HEK293 (cell line): ENCODE data around the gene ARL15.

Experiments used
- MYNN ChIP-seq: fragments of 450-650 bp; formaldehyde crosslinking; IDR thresholded peaks from 2 replicates; pipeline ENCODE4 v1.5.1; 2016; ENCODE audit warnings: missing biosample characterization, missing genetic modification characterization, borderline replicate concordance
- SP3 ChIP-seq: fragments of 450-650 bp; formaldehyde crosslinking; IDR thresholded peaks from 2 replicates; pipeline ENCODE4 v1.5.1; 2016; ENCODE audit warnings: missing biosample characterization, missing genetic modification characterization
- ZBTB17 ChIP-seq: fragments of 450-650 bp; formaldehyde crosslinking; IDR thresholded peaks from 2 replicates; pipeline ENCODE4 v1.5.1; 2016; ENCODE audit warnings: missing biosample characterization, missing genetic modification characterization
- ZNF202 ChIP-seq: fragments of 450-650 bp; formaldehyde crosslinking; IDR thresholded peaks from 2 replicates; pipeline ENCODE4 v1.5.1; 2016; ENCODE audit warnings: missing biosample characterization, missing genetic modification characterization, borderline replicate concordance
- ZNF211 ChIP-seq: fragments of 450-650 bp; formaldehyde crosslinking; IDR thresholded peaks from 2 replicates; pipeline ENCODE4 v1.5.1; 2016; ENCODE audit warnings: low read depth, missing biosample characterization, missing genetic modification characterization
- ZNF341 ChIP-seq: fragments of 450-650 bp; formaldehyde crosslinking; IDR thresholded peaks from 2 replicates; pipeline ENCODE4; 2016; ENCODE audit warnings: low read depth, missing biosample characterization, missing genetic modification characterization
- ZNF416 ChIP-seq: fragments of 450-650 bp; formaldehyde crosslinking; IDR thresholded peaks from 2 replicates; pipeline ENCODE4 v1.5.1; 2016; ENCODE audit warnings: missing biosample characterization, missing genetic modification characterization
- ZNF501 ChIP-seq: fragments of 450-650 bp; formaldehyde crosslinking; IDR thresholded peaks from 2 replicates; pipeline ENCODE4 v1.5.1; 2016; ENCODE audit warnings: missing biosample characterization, missing genetic modification characterization
- ZNF530 ChIP-seq: fragments of 450-650 bp; formaldehyde crosslinking; IDR thresholded peaks from 2 replicates; pipeline ENCODE4 v1.5.1; 2016; ENCODE audit warnings: low read depth, missing biosample characterization, missing genetic modification characterization
- ZNF701 ChIP-seq: fragments of 450-650 bp; formaldehyde crosslinking; IDR thresholded peaks from 2 replicates; pipeline ENCODE4 v1.5.1; 2016; ENCODE audit warnings: missing biosample characterization, missing genetic modification characterization
- TF ChIP-seq, protein P1 (sequence below): fragments of 450-650 bp; formaldehyde crosslinking; IDR thresholded peaks from 2 replicates; pipeline ENCODE4 v1.5.1; 2016; ENCODE audit warnings: missing biosample characterization, missing genetic modification characterization
- TF ChIP-seq, protein P2 (sequence below): fragments of 450-650 bp; formaldehyde crosslinking; IDR thresholded peaks from 2 replicates; pipeline ENCODE4 v1.5.1; 2016; ENCODE audit warnings: missing biosample characterization, missing genetic modification characterization
- TF ChIP-seq, protein P3 (sequence below): fragments of 450-650 bp; formaldehyde crosslinking; IDR thresholded peaks from 2 replicates; pipeline ENCODE4 v1.5.1; 2016; ENCODE audit warnings: missing biosample characterization, missing genetic modification characterization

DNA sequence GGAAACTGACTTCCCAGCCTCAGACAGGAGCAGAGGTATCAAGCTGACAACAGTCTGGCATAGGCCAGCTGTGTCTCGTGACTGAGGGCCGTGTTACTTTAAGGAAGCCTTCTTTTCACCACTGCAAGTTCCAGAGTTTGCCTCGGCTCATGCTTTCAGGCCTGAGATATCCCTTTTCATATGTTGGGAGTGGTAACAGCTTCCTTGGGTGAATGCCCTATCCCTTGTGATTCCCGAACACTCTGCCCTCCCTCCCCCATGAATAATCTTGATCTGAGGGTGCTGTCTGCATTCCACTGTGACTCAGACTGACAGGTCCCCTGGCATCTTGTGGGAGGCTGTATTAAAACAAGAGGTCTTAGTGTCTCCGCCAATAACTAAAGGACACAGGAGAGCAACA lies 49.7 kb upstream of the ARL15 start:
- no peak for TF ChIP-seq ZNF416 (tag by site-specific recombination)
- no peak for TF ChIP-seq ZNF211 (tag by site-specific recombination)
- no peak for TF ChIP-seq ZNF341 (tag by site-specific recombination)
- no peak for TF ChIP-seq ZNF202
- TF ChIP-seq, protein P1, sequence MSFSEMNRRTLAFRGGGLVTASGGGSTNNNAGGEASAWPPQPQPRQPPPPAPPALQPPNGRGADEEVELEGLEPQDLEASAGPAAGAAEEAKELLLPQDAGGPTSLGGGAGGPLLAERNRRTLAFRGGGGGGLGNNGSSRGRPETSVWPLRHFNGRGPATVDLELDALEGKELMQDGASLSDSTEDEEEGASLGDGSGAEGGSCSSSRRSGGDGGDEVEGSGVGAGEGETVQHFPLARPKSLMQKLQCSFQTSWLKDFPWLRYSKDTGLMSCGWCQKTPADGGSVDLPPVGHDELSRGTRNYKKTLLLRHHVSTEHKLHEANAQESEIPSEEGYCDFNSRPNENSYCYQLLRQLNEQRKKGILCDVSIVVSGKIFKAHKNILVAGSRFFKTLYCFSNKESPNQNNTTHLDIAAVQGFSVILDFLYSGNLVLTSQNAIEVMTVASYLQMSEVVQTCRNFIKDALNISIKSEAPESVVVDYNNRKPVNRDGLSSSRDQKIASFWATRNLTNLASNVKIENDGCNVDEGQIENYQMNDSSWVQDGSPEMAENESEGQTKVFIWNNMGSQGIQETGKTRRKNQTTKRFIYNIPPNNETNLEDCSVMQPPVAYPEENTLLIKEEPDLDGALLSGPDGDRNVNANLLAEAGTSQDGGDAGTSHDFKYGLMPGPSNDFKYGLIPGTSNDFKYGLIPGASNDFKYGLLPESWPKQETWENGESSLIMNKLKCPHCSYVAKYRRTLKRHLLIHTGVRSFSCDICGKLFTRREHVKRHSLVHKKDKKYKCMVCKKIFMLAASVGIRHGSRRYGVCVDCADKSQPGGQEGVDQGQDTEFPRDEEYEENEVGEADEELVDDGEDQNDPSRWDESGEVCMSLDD (tag by site-specific recombination): no peak
- TF ChIP-seq ZNF530 (tag by site-specific recombination): no peak
- TF ChIP-seq ZBTB17: no peak
- TF ChIP-seq, protein P2, sequence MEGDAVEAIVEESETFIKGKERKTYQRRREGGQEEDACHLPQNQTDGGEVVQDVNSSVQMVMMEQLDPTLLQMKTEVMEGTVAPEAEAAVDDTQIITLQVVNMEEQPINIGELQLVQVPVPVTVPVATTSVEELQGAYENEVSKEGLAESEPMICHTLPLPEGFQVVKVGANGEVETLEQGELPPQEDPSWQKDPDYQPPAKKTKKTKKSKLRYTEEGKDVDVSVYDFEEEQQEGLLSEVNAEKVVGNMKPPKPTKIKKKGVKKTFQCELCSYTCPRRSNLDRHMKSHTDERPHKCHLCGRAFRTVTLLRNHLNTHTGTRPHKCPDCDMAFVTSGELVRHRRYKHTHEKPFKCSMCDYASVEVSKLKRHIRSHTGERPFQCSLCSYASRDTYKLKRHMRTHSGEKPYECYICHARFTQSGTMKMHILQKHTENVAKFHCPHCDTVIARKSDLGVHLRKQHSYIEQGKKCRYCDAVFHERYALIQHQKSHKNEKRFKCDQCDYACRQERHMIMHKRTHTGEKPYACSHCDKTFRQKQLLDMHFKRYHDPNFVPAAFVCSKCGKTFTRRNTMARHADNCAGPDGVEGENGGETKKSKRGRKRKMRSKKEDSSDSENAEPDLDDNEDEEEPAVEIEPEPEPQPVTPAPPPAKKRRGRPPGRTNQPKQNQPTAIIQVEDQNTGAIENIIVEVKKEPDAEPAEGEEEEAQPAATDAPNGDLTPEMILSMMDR (tag by site-specific recombination): no peak
- TF ChIP-seq SP3 (tag by site-specific recombination): no peak
- TF ChIP-seq, protein P3, sequence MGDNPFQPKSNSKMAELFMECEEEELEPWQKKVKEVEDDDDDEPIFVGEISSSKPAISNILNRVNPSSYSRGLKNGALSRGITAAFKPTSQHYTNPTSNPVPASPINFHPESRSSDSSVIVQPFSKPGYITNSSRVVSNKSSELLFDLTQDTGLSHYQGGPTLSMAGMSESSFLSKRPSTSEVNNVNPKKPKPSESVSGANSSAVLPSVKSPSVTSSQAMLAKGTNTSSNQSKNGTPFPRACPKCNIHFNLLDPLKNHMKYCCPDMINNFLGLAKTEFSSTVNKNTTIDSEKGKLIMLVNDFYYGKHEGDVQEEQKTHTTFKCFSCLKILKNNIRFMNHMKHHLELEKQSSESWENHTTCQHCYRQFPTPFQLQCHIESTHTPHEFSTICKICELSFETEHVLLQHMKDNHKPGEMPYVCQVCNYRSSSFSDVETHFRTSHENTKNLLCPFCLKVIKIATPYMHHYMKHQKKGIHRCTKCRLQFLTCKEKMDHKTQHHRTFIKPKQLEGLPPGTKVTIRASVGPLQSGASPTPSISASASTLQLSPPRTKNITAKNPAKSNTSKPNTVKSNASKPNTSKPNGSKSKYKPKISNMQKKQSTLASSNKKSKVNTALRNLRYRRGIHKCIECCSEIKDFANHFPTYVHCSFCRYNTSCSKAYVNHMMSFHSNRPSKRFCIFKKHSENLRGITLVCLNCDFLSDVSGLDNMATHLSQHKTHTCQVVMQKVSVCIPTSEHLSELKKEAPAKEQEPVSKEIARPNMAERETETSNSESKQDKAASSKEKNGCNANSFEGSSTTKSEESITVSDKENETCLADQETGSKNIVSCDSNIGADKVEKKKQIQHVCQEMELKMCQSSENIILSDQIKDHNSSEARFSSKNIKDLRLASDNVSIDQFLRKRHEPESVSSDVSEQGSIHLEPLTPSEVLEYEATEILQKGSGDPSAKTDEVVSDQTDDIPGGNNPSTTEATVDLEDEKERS (tag by site-specific recombination): no peak
- TF ChIP-seq ZNF501 (tag by site-specific recombination): no peak
- TF ChIP-seq MYNN (tag by site-specific recombination): no peak
- TF ChIP-seq ZNF701 (tag by site-specific recombination): no peak
